Activated T-helper 1 cell treated with anti-CD3 and anti-CD28 coated beads, Interleukin-2, amount 50 U/mL, for 16 hours (primary cell): Measurements from ENCODE around the gene CDKN2C.

Experiments
- DNase-seq, 2 donors: peaks; one replicate each; pipeline ENCODE4 v3.0.0-alpha.2; 2020; ENCODE audit warnings: low read depth in 1 of 2, low spot score in 1 of 2

Gene CDKN2C

DNA sequence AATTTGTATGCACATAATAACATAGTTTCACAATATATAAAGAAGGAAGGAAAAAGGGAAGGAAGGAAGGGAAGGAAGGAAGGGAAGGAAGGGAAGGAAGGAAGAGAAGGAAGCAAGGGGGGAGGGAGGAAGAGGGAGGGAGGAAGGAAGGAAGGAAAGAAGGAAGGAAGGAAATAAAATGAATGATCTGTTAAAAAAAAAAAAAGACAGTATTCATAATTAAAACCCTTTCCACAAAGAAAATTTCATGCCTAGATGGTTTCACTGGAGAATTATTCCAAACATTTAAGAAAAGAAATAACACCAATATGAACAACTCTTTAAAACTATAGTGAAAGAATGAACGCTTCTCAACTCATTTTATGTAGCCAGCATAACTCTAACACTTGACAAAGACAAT is 44.8 kb downstream of the CDKN2C start:
- no peak for DNase-seq

DNA sequence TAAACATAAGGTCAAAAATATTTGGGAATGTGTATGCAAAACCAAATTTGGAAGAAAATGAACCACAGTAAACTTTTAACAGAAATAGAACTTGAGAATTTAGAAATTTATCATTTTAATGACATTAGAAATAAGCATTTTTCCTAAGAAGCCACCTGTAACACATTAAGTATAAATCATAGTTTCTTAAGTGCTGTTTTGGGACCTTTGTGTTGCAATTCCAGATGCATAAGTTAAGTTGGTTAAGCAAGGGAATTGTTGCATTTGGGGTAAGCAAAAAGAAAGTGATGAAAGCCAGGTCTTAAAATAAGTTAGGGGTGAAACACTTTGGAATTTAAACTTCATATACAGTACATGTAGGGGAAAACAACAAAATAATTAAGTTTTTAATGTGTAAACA is 49.8 kb downstream of the CDKN2C start:
- no peak for DNase-seq
